RWPE1 (cell line): Measurements from ENCODE around the gene PLCB1.
A peak's percentile ranks its signal among the peaks of the same experiment; 100 is the strongest.

Experiments used
- CTCF ChIA-PET: fragments of 350-600 bp; sonication (Branson Sonifier 250); formaldehyde crosslinking; extraction: SDS; loops from one replicate; lab custom pipeline; 2021; lab: Yijun Ruan, JAX
- POLR2A ChIA-PET: fragments of 400-600 bp; formaldehyde crosslinking; extraction: SDS; loops from one replicate; lab custom pipeline; 2020; ENCODE audit warnings: antibody characterized with exemption; ENCODE audit not compliant: low non-redundant PET; lab: Yijun Ruan, JAX
- DNase-seq: peaks from one replicate; pipeline ENCODE4 v3.0.0; 2012; ENCODE audit warnings: low spot score
- H3K27ac ChIP-seq: fragments of 450-650 bp; 2 replicates; pipeline ENCODE4 v1.5.1; 2017
- CTCF ChIP-seq: fragments of 450-650 bp; conservative IDR thresholded peaks from 2 replicates; pipeline ENCODE4 v1.5.1; 2017; ENCODE audit warnings: low read depth, mild to moderate bottlenecking

The PLCB1 gene

GRCh38 chr20:8709627-8710026 is 577.6 kb downstream of the PLCB1 start:
- no peak overlapping the region for H3K27ac ChIP-seq
- ChIA-PET CTCF (no interaction called here), POLR2A (no interaction called here)
- no peak for TF ChIP-seq CTCF
- no peak for DNase-seq

- ChIA-PET POLR2A (no interaction called here), CTCF (no interaction called here)
- DNase-seq = no peak
- H3K27ac ChIP-seq = no peak overlapping the region
- TF ChIP-seq CTCF = no peak
These were observed 579.4 kb downstream of the PLCB1 start for GRCh38 chr20:8711501-8711900.

GRCh38 chr20:8714206-8714605 is 582.1 kb downstream of the PLCB1 start:
- CTCF ChIA-PET = interaction anchor here (0.6 to 0.7 kb wide), 2 partner anchors 8 to 619 kb away, joined by 3 read pairs; no protein-coding TSS in a partner anchor
- no peak for TF ChIP-seq CTCF
- no peak overlapping the region for H3K27ac ChIP-seq
- POLR2A ChIA-PET = no interaction called here
- DNase-seq = no peak

GRCh38 chr20:8718279-8718678 is 586.2 kb downstream of the PLCB1 start:
- DNase-seq = no peak
- H3K27ac ChIP-seq = no peak overlapping the region
- ChIA-PET CTCF (no interaction called here), POLR2A (no interaction called here)
- no peak for TF ChIP-seq CTCF

- POLR2A ChIA-PET = no interaction called here
- no peak overlapping the region for H3K27ac ChIP-seq
- no peak for DNase-seq
- CTCF ChIA-PET = interaction anchor here (0.6 to 4.0 kb wide), 5 partner anchors 590 to 791 kb away, joined by 3 to 43 read pairs (median 34); partner anchors contain the start of gene PLCB1
- no peak for TF ChIP-seq CTCF
These were observed 588.0 kb downstream of the PLCB1 start for GRCh38 chr20:8720089-8720488.

- CTCF ChIA-PET = interaction anchor here (0.6 to 4.0 kb wide), 16 partner anchors 14 to 1092 kb away, joined by 3 to 43 read pairs (median 4); partner anchors contain the start of gene PLCB1
- peak; percentile 34 for DNase-seq
- no peak overlapping the region for H3K27ac ChIP-seq
- POLR2A ChIA-PET = interaction anchor here (0.7 kb wide), 1 partner anchor 701 kb away, joined by 3 read pairs; no protein-coding TSS in a partner anchor
- TF ChIP-seq CTCF = peak; percentile 92
These were observed 589.0 kb downstream of the PLCB1 start for GRCh38 chr20:8721098-8721497.
